Stimulated activated CD4-positive, alpha-beta T cell treated with anti-CD3 and anti-CD28 coated beads, Interleukin-15, amount 100 ng/mL, for 48 hours (primary cell): ENCODE results near the gene RNF150.

Experiments
- DNase-seq, 2 donors: peaks; one replicate each; pipeline ENCODE4 v3.0.0-alpha.2; 2020; ENCODE audit warnings: low read depth in 2 of 2

RNF150 gene

DNA sequence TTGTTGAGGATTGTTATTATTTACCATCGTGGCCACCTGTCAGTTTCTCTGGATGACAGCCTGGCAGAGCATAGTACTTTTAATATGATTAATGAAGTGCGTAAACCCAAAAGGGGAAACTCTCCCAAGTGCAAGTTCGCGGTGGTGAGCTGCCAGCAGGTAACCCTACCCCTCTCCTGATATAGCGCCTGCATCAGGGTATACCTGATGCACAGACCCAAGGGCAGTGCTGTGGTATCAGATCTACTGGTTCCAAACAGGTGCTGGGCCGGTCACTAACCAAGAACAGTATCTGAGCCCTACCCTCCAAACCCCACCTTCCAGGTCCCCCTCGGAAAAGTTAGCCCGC lies 1.6 kb downstream of the RNF150 start:
- DNase-seq = no peak

DNA sequence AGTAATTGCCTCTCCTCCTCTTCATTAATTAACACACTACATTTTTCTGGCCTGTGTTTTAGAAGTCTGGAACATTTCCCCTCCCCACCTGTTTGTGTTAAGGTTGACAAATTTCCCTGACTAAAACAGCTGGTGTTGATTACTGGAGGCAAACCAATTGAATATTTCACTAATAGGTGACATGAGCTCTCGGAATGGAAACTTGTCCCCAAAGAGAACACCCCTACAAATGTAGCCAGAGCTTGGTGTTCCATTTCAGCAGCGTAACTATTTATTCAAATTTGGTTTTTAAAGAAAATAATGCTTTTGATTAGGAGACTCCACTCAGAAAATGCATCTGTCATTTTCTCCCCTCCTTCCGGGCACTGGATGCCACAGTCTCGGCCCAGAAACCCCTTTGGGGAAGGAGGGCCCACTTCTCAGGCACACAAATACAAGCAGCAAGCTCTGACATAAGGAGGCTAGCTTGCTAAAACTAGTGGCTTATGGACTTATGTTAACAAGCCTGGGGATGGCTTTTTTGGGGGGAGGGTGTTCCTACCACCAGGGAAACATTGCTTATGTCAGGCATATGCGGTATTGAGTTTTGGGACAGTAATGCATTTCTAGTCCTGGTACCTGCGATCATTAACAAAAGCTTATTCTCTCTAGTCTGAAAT lies 2.2 kb downstream of the RNF150 start:
- DNase-seq = no peak

DNA sequence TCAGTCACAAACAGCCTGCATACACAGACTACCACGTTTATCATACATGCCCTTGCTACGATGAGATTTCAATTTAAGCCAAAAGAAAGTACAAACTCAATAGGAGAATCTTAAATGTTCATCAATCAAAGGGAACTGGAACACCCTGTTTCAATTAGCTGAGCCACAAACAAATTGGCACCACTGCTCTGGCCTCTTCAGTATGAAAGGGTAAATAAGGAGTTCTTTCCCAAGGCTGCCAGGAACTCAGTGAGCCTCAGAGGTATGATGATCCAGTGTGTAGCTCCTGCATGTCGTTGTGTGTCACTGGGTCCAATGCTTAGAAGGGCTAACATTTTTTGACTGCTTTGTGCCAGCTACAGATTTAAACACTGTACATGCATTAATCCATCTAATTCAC lies 5.4 kb downstream of the RNF150 start:
- no peak for DNase-seq

DNA sequence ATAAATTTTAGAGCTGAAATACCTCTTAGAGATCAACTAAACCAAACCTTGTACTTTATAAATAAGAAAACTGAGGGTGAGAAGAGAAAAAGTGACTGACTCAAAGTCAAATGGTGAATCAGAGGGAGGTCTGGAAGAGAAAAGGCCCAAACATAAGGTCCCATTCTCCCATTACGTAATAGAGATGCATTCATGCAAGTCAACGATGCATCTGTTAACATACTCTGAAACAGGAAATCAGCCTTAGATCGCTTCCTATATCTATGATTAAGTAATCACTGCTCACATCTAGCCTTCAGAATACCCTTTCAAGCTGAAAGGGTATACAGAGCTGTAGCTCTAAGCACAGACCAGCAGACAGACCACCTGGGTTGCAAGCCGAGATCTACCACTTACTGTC lies 6.5 kb downstream of the RNF150 start:
- DNase-seq = no peak

DNA sequence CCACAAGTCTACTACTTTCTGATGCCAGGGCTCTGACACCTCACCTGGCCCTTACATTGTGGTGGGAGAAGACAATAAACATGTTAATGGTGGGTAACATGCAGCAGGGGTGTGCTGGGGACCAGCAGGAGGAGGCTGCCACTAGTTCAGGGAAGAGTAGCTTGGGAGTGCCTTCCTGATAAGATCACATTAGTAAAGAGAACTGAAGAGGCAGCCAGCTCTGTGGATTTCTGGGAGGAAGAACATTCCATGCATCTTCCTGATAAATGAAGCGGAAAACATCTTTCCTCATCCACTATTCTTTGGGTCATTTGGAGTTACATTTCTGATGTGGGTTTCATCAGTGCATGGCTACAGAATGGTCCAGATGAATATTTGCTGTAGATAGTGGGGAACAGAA lies 9.0 kb downstream of the RNF150 start:
- no peak for DNase-seq

DNA sequence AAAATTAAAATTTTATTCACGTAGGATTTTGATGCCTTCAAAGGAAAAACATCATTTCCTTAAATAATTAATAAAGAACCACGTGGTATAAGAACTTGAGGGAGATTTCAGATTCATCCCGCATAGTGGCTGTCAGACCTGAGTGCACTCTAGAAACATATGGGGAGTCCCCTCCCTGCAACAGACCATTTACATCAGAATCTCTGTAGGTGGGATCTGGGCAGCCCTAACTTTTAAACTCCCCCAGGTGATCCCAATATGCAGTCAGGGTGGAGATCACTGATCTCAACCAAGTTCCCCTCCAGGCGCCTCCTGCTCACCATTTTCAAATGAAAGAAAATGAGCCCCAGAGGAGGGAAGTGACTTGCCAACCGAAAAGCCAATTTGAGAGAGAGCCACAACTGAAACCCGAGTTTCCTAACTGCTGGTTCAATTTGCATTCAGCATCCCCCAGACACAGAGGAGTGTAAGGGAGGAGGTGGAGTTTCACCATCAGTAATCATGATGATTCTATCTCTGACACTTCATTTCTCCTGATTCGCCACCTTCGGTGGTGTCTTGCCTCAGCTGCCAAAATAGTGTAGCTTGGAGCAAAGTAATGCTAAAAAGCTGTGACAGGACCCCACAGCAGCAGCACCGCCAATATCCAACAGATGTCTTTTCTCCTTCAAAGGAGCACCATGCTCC lies 11.4 kb downstream of the RNF150 start:
- DNase-seq = no peak

DNA sequence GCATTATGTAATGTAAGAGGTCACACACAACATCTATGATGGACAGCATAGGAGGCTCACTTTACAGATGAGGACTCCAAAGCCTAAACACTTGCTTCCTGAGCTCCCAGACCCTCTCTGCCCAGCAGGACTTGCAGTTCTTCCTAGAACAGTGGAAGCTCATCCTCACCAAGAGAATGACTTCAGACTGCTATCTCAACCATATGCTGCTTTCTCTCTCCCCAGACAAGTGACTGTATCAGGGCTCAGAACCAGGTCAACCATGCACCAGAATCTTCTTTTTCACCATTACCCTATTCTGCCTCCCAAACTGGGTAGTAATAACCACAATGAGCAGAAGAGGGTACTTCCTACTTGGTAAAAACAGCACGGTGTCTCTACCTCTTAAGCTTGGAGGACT lies 12.2 kb downstream of the RNF150 start:
- no peak for DNase-seq

DNA sequence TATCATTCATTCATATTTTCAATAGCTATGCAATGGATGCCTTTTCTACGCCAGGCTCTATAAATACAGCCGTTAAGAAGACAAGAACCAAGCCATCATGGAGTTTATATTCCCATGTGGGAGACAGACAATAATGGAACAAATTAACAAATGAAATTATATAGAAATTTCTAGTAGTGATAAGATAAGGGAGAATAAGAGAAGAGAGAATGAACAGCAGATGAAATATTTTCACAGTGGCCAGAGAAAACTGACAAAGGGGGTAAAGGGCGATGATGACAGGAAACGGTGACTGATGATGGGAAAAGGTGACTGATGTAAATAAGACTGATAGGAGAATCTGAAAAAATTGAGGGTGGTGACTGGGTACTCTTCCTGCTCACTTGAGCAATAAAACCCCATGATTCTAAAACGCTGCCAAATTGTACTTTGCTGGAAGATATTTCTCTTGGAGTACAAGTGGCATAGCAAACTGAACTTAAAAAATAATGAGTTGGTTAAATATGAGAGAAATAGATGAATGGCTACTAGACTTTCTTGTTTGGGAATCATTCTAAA lies 13.2 kb downstream of the RNF150 start:
- DNase-seq = no peak

DNA sequence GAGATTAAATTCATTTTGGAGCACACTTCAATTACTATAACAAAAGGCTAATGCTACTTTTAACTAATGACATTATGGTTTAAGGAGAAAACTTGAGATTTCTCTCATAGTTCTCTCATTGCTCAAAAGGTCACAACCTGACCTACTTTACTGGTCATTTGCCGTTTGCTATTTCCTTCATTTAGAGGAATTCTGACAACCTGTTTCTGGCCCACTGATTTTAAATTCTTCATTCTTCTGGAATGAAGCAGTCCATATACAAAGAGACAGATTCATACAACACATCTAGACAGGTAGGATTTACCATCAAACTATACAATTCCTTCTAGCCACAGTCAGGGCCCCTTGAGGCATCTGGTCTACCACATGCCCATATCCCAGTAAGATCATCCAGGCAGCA lies 14.2 kb downstream of the RNF150 start:
- no peak for DNase-seq

DNA sequence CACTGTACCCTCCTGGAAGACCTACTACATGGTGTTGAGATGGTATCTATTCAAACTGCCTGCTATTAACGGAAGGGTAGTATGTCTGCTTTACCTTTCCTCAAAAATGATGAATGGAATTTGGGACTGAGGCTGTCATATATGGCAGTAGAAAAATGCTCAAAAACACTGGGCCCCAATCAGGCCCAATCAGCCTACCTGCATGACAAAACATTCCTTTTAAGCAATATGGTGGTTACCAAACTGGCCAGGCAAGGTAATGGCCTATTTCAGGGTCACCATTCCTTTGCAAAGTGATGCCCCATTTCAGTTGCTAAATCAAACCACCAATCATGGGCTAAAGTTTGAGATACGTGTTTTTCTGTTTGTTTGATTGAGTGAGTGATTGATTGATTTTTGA lies 14.9 kb downstream of the RNF150 start:
- no peak for DNase-seq

DNA sequence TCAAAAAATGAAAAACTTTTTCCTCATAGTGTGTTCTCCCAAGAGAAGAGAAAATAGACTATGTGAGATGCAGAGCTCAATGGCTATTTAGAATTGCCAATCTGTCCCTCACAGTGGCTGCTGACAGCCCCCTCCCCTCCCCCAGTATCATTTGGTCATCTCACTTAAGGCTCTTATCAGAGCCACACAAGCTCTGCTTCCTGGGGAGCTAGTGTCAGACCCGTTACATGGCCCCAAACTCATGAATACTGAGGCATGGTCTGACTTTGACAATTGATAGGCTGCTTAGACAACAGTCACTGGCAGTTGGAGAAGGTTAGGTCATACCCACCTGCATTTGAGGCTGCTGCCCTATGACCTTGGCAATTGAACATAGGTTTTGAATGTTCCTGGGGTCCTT lies 15.3 kb downstream of the RNF150 start:
- no peak for DNase-seq

DNA sequence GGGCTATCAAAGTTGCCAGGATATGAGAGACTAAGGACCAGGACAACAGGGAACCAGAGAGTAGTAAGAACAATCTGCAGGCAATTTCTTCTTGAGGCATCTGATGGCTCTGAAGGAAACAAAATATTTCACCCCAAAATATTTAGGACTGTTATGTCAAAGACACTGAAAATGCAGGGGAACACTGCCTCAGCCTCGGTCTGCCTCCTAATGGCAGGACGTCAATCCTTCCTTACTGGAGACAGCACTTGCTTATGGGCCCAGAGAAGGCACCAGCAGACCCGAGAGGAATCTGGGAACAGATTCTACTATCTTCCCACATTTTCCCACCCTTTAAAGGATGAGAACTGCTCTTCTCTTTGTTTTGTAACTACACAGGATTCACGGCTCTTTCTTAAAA lies 23.3 kb downstream of the RNF150 start:
- no peak for DNase-seq

DNA sequence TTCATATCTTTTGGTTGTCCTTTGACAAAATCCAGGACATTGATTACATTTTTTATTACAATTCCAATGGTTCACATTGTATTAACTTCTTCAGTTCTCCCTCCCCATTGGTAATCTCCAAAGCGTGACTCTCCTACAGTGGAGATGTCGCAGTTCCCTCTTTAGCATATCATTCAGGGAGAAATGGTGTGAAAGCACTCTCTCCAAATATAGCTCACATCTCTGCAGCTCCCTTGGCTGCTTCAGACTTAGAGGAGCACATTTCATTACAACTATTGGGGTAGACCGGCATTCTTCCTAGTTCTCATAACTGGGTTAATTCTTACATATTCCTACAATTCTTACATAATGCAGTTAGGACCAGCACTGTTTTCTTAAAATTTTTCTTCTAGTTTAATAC lies 25.3 kb downstream of the RNF150 start:
- no peak for DNase-seq

DNA sequence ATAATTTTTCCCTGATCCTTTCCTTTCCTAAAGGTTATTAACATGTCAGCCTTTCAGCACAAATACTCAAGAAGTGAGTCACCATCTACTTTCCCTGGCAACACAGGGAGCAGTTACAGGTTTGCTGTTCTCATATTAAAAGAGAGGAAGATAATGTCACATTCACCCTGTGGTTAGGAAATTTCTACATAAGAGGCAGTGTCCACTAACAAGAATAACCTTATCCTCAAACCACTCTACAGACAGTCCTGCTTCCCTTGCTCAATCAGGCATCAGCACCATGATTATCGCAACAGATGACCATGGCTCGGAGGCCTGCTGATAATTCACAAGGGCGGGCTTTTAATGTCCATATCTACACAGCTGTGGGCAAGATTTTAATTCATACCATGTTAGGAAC lies 30.9 kb downstream of the RNF150 start:
- DNase-seq = no peak

DNA sequence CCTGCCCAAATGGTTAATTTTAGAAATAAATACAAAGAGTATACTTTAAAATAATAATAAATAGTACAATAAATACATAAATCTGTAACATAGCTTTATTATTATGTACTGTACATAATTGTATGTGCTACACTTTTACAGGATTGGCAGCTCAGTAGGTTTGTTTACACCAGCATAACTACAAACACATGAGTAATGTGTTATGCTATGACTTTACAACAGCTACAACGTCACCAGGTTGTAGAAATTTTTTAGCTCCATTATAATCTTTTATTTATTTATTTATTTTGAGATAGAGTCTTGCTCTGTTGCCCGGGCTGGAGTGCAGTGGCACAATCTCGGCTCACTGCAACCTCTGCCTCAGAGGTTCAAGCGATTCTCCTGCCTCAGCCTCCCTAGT lies 31.8 kb downstream of the RNF150 start:
- DNase-seq = no peak

DNA sequence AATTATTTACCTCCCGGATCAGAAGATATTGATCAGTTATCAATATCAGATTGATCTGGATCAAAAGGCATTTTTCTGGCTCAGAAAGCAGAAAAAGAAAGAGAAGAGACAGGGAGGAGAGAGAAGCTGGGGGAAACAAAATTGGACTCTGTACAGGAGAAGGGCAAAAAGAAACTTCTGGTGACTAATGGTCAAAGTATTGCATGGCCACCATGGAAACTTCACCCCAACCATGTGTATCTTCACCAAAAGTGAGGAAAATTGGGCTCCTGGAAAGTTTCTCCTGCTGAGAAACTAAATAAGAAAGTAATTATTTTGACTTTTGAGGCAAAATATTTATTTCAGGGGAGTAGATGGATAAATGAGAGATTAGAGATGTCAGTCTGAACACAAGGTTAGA lies 33.9 kb downstream of the RNF150 start:
- DNase-seq = no peak

DNA sequence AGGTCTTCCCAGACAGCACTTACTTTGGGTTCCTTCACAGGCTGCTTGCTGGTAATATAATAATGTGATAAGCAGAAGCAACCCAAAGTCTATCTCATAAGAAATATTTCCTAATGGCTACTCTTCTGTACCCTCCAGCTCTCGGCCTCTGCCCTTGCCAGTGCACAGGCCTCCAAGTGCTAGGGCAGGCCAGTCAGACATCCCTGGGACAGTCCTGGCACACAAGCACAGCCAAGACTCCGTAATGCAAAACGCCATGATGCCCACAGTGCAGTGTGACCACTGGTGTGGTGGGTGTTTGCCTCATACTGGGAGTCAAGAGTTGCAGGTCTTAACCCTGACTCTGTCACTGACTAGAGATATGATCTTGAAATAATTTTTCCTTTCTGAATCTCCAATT lies 35.1 kb downstream of the RNF150 start:
- DNase-seq = no peak

DNA sequence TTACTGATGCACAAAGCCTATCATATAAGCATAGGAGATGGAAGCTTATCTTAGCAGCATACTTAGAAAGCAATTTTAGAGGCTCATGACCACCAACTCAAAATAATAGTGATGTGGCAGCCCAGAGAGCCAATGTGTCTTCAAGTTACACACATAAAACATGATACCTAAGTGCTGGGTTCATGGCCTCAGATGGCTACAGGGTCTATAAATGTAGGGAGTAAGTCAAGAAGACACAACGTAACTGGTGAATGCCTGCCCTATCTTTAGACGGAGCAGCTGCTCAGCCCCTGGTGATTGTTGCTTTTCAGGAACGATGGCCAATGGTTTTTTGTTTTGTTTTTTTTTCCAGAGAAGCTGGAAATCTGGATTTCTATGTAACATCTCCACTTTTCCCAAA lies 42.8 kb downstream of the RNF150 start:
- no peak for DNase-seq

DNA sequence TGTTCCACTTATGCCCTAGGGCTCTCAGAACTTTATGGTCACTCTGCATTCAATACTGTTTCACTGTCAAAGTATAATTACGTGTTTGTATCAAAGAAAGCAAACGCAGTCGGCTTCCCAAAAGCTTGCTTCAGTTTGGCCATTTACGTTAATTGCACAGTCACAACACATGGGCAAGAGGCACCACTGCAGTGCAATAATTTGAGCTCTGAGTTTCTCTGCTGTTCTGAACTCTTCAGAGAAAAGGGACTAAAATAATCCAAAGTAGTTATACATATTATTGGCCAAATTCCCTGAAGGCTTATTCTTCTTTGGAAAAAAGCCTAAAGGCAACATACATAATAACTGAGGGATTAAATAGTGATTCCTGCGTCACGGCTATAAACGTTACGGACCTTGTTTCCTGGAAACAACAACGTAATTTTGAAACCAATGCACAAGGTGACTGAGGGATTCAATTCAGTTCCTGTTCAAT lies 51.3 kb downstream of the RNF150 start:
- DNase-seq = no peak

DNA sequence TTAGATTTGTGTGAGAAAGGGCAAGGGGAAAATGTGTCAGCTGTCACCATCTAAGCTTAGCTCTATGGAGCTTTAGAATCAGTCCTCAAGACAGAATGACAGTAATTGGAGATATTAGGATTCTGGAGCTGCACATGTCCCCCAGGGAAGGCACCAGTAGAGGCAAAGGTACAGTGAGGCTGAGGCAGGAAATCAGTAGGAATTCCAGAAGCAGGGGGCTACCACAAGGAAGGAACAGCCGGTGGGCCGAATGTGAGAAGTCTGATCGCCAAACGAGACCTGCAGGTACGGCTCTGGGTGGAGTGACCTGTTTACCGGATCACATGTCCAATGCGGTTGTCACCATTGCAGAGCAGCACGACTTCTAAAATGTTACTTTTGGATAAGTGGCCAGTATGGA lies 52.6 kb downstream of the RNF150 start:
- DNase-seq = no peak

DNA sequence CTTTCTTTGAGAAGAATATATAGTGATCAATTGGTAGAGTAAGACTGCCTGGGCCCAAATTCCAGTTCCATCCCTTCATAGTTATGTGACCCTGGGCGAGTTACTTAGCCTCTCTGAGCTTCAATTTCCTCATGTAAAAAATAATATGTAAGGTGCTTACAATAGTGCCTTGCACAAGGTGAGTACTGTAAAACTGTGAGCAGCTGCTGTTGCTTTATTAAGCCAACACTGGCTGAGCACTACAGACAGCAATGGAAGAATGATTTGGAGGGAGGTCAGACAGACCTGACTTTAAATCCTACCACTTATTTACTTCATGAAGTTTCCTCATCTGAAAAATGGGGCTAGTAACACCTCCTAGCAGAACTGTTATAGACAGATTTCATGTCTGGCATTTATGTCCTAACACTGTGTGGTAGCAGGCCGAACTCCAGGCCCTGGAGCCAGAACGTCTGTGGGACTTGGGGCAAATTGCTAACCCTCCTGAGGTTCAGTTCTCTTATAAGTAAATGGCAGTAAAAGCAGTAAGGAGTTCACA lies 53.8 kb downstream of the RNF150 start:
- DNase-seq = no peak

DNA sequence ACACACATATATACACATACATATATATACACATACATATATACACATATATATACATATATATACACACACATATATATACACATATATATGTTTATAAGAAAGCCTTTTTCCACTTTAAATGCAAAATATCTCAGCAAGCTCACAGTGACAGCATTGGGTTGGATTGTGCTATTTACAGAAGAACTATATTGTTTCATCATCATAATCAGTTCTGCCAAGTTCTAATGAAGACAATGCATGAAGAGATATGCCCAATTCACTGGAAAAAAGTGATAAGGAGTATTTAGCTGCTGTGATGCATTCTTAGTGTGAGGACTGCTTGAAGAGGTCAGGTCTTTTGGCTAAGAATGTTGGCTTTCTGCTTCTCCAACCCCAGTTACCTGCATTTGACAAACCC lies 54.4 kb downstream of the RNF150 start:
- DNase-seq = no peak

DNA sequence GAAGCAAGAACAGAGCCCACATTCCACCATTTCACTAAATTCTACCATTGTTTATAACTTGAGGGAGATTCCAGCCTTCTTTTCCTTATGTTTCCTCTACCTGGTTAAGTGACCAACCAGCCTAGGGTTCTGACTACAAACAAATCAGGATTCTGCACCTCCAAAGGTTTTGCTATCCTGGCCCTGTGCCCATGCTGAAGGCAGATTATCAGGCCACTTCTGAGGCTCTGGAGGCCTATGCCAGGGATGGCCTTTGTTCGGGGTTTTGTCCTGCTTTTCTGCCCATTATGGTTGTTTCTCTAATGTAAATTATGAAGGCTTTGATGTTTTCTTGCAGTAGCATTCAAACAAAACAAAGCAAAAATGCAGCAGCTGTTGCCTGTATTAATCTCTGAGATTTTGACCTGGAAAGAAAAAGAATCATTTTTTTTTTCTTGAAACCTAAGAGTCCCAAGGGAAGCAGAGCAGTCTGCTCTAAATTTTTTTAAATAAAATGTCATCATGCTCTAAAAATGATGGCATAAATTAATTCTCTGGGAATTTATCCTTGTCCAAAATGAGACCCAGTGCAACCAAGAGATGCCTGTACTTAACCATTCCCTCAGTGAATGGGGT lies 55.6 kb downstream of the RNF150 start:
- no peak for DNase-seq
